GM19467 (cell line): Measurements from ENCODE around the gene HLA-C.
"Not testable (repeated sequence)": the region's sequence is repeated elsewhere in the genome, so short reads cannot be mapped to it uniquely, and the experiment has no call there.

Experiments
- ATAC-seq: cut with Tn5 transposase; IDR thresholded peaks from one replicate; pipeline ENCODE4 v1.9.1; 2021; ENCODE audit warnings: mild to moderate bottlenecking, moderate library complexity; ENCODE audit not compliant: unreplicated experiment

The HLA-C gene

DNA sequence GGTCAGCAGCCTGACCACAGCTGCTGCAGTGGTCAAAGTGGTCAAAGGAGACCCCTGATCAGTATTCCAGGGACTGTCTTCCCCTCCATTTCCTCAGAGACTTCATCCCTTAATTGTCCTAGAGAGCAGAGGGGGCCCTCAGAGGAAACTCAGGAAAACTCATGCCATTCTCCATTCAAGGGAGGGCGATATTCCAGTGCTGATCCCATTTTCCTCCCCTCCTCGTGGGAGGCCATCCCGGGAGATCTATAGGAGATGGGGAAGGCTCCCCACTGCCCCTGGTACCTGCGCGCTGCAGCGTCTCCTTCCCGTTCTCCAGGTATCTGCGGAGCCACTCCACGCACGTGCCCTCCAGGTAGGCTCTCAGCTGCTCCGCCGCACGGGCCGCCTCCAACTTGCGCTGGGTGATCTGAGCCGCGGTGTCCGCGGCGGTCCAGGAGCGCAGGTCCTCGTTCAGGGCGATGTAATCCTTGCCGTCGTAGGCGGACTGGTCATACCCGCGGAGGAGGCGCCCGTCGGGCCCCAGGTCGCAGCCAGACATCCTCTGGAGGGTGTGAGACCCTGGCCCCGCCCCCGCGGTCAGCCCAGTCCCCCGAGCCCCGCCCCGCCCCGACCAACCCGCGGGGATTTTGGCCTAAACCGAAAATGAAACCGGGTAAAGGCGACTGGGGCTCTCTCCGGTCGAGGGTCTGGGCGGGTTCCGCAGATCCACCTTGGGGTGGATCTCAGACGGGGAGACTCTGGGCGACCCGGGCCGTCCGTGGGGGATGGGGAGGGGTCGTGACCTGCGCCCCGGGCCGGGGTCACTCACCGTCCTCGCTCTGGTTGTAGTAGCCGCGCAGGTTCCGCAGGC is 878 bp downstream of the HLA-C start:
- ATAC-seq = no peak

DNA sequence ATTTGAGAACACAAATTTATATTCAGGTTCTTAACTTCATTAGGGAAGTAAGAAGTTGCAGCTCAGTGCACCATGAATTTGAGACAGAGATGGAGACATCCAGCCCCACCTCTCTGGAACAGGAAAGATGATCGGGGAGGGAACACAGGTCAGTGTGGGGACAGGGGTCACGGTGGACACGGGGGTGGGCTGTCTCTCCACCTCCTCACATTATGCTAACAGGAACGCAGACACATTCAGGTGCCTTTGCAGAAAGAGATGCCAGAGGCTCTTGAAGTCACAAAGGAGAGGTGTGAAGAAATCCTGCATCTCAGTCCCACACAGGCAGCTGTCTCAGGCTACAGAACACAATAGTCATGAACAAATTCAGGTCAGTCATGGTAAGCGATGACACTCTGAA is 3.1 kb downstream of the HLA-C start:
- no peak for ATAC-seq

DNA sequence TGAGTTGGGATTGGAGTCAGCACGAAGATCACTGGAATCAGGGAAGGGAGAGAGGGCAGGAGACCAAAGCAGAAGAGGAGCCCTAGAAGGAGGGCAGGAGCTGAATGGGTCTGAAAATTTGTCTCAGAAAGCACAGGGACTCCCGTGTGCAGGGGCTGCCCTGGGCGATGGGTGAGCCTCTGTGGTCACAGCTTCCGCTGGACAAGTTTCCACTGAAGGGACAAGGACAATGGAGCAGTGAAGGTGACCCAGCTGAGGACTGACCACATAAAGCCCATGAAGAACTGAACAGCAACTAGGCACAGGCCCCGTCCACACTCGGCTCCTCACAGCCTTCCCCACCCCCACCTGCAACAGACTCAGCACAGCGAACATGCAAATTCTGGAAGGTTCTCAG is 3.5 kb downstream of the HLA-C start:
- ATAC-seq = no peak

DNA sequence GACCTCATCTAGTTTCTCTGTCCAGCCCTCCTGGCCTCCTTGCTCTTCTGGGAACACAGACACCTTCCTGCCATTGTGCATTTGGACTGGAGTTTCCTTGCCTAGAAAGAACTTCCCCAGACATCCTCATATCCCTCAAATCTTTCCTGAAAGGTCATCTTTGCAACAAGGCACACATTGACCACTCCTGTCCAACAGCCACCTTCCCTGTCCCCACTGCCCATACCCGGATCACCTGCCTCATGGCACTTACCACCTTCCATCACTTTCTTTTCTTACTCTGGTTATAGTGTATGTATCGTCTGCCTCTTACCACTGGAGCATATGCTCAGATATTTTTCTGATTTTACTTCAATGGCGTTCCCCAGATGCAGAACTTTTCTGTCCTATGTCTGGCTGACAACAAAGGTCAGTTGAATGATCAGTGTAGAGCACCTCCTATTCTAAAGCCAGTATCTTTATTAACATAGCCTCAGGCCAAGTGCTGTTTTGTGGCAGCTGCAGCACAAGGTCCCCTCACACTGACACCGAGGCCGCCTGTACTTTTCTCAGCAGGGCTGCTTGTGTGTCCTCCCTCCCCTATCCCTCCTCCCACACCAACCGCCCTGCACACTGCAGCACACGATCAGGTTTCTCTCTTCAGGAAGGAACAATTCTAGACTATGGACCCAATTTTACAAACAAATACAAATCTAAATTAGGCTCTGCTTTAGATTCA is 4.1 kb downstream of the HLA-C start:
- ATAC-seq = no peak

DNA sequence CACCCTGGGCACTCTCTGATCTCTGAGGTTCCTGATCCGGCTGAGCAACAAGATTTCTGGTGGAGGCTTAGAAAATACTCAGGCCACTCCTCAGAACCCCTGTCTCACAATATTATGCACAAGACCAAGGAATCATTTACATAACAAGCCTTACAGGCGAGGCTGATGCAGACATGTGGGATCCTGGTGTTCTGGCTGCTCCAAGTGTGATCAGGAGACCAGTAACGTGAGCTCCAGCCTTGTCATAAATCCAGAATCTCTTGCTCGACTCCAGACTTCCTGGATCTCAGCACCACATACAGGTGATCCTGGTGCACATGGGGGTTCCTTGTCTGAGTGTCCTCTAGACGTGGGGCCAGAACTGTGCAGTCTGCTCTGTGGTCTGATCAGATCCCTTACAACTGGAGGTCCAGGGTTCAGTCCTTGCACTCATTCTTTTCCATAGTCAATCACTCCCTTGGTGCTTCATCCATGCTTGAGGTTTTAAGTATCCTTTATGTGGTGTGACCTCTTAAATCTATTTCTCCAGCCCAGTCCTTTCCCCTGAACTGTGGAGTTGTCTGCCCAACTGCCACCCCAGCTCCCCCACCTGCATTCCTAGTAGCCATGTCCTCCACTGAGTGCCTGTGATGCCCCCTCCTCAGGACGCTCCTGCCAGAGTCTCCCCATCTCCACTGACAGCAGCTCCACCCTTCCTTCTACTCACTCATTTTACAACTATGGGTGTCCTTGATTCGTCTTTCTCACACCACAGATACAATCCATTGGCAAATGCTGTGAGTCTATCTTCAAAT is 5.1 kb downstream of the HLA-C start:
- no peak for ATAC-seq

DNA sequence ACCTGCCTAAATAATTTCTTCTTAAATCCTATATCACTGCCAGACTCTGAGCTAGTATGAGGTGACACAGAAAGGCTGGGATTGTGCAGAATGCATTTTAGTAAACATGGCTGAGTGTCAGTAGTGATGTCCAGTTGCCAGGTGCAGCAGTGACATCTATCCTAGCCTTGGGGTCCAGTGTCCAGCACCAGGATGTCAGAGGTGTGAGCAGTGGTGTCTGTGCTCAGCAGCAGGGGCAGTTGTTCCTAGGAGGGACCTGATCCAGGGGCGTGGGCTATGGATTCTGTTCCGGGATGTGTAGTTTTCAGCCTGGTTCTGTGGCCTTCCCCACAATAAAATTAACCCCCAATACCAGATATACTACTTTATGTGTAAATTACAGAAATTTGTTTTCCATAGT is 6.0 kb downstream of the HLA-C start:
- no peak for ATAC-seq

DNA sequence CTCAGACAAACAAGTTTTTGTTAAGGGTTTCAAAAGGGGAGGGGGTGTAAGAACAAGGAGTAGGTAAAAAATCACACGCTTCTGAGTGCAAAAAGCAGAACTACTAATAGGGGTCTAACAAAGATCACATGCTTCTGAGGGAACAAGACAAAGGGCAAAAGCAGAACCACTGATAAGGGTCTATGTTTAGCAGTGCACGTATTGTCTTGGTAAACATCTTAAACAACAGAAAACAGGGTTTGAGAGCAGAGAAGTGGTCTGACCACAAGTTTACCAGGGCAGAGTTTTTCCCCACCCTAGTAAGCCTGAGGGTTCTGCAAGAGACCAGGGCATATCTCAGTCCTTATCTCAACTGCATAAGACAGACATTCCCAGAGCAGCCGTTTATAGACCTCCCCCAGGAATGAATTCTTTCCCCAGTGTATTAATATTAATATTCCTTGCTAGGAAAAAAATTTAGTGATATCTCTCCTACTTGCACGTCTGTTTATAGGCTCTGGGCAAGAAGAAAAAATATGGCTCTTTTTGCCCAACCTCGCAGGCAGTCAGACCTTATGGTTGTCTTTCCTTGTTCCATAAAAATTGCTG is 8.5 kb downstream of the HLA-C start:
- not testable (repeated sequence) for ATAC-seq

DNA sequence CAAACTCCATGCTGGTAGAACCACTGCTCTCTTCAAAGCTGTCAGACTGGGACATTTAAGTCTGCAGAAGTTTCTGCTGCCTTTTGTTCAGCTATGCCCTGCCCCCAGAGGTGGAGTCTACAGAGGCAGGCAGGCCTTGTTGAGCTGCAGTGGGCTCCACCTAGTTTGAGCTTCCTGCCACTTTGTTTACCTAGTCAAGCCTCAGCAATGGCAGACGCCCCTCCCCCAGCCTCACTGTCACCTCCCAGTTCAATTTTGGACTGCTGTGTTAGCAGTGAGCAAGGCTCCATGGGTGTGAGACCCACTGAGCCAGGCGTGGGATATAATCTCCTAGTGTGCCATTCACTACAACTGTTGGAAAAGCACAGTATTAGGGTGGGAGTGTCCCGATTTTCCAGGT is 11.9 kb downstream of the HLA-C start:
- ATAC-seq = not testable (repeated sequence)

DNA sequence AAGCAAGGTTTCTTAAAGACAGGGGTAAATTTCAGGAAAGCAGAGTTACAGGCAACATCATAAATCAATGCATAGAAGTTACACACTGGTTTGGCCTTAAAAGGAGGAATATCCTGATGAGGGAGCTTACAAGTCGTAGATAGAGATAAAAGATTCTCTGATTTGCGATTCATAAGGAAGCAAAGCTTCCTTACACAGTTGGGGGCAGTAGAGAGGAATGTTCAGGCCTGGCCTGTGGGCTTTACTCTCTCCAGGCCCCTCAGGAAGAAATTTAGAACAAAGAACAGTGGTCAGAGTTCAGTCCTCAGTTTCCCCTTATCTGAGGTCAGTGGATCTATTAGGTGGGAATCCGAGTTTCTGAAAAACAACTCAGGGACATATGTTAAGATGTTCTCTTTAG is 19.3 kb downstream of the HLA-C start:
- ATAC-seq = no peak

DNA sequence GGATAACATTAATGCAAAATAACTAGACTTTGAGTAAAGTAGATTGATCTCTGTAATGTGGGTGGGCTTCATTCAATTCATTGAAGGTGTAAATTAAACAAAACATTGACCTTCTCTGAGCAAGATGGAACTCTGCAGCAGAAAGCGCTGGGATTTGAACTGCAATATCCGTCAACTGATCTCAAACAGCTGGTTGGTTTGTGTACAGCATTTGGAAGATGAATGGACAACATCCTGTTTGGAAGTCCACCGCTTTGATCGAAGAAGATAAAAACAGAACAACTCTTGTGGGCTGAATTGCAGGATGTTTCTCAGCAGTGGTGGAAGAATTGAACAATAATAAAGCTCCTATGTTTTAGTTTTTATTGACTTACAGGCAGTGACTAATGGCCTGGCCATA is 20.6 kb downstream of the HLA-C start:
- no peak for ATAC-seq

DNA sequence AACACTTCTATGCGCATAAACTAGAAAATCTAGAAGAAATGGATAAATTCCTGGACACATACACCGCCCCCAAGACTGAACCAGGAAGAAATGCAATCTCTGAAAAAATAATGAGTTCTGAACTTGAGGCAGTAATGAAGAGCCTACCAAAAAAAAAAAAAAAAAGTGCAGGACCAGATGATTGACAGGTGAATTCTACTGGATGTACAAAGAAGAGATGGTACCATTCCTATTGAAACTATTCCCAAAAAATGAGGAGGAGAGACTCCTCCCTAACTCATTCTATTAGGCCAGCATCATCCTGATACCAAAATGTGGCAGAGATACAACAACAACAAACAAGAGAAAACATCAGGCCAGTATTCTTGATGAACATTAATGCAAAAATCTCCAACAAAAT is 22.7 kb downstream of the HLA-C start:
- ATAC-seq = no peak

DNA sequence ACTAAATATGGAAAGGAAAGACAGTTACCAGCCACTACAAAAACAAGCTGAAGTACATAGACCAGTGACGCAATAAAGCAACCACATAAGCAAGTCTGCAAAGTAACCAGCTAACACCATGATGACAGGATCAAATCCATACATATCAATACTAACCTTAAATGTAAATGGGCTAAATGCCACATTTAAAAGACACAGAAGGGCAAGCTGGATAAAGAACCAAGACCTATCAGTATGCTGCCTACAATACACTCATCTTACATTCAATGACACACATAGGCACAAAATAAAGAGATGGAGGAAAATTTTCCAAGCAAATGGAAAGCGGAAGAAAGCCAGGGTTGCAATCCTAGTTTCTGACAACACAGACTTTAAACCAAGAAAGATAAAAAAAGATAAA is 24.1 kb downstream of the HLA-C start:
- no peak for ATAC-seq

DNA sequence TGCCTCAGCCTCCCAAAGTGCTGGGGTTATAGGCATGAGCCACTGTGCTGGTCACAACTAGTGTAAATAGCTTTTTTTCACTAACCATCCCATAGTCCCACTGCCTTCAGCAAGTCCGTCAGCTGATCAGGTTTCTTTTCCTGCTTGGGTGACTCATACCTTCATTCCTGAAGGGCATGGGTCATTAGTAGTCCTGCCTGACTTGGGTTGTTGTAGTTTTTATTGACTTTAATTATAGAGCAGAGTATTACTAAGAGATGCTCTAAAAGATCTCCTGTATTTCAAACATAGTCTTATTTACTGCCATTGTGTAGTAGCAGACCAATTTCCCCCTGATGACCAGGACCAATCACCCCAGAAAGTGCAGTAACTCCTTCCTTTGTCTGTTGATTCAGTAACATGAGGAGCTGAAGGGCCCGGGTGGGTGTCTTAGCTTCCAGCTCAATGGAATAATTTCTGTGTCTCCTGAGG is 25.8 kb downstream of the HLA-C start:
- ATAC-seq = no peak

DNA sequence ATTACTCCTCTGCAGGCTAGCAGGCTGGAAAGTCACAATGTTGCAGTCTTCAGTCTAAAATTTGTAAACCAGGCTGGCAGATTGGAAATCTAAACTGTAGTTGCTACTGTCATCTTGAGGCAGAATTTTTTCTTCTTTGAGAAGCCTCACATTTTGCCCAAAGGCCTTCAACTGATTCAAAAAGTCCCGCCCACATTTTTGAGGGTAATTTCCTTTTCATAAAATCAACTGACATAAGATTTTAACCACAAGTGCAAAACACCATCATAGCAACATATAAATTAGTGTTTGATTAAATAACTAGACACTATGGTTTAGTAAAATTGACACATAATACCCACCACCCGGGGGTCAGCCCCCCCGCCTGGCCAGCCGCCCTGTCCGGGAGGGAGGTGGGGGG is 28.4 kb downstream of the HLA-C start:
- no peak for ATAC-seq

DNA sequence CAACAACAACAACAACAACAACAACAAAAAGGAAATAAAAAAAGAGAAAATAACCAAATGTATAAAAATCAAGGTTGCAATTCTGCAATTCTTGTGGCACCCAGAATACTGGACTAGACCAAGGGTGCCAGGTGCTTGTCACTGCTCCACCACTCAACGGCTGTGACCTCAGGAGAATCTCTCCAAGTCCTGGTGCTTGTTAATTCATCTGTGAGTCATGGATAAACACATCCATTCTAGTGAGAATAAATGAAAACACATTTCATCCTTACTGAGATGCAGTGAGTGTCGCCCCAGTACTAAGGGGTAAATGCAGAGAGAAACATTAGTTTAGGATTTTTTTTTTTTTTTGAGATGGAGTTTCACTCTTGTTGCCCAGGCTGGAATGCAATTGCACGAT is 32.0 kb downstream of the HLA-C start:
- ATAC-seq = no peak

DNA sequence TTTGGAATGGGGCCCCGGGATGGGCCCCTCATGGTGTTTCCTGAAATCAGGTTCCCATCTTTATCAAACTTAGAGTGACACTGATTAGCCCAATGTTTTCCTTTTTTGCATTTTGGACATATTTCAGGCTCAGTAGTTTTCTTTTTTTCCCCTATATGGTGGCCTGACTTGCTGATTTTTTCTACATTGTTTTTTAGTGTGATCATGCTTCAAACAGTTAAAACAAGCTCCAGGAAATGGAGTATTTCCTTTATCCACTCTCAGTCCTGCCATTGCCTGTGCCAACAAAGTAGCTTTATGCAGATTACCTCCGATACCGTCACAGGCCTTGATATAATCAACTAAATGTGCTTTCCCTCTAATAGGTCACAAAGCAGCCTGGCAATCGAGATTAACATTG is 37.8 kb downstream of the HLA-C start:
- ATAC-seq = not testable (repeated sequence)

DNA sequence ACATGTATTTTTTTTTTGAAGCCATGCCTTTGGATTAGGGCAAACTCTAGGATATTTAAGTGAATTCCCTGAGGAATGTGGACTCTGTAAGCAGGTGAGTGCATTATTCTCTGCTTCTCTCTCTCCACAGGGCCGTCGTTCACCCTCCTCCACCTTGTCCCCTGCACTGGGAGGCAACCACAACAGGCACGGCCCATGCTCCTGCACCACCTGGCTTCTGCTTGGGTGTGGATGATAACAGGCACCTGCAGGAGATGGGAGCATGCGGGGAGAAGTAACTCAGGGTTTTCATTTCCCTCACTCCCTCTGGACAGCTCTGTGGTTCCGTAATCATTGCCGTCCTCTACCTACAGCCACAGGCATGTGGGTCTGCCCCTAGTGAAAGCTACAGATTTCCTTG is 43.4 kb downstream of the HLA-C start:
- no peak for ATAC-seq

DNA sequence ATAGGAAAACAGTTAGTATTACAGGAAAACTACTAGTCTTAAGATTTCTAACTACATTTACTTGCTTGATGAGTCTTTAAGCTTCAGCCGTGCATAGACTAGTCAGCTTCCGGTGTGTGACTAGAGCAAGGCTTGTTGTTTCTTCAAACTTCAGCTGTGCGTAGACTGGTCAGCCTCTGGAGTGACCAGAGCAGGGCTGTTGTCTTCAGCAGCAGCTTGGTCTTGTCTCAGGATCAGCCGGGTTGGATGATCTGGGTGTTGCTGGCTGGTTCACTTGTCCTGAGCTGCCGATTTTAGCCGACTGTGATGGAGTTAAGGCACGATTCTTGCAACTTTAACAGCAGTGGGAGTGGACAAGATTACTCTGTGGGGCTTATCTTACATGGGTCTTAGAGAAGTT is 44.7 kb downstream of the HLA-C start:
- no peak for ATAC-seq

DNA sequence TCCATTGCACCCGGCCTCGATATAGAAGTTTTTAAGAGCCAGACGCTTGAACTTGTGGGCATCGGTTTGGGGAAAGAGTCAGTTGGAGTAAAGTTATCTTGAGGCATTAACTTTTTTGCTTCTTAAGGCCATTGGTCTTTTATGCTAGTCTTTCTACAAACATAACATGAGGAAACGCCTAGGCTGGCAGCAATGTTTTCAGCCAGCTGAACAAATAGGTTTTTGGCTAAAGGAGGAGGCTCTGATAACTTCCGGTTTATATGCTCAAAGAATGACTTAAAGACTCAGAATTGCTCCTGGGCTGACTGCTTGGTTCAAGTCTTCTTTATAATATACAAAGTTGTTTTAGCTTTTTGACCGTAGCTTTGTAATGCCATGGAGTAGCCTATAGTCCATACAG is 46.2 kb downstream of the HLA-C start:
- ATAC-seq = no peak

DNA sequence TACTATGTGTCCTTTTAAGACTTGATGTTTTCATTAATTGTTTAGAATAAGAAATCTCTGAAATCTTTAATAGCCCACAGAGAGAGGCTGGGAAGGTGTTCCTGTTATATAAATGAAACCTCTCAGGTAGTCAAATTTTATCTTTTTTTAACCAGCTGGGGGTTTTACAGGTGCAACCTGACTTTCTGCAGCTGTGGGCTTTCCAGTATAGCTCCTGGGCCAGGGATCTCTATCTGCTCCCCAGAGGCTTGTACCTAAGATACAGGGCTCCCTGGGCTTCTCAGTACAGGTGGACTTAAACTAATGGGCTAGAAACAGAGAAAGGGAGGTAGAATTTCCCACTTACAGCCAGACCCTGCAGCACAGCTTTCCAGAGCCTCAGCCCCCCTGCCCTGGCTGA is 49.4 kb downstream of the HLA-C start:
- no peak for ATAC-seq
